Activated CD4-positive, CD25-positive, alpha-beta regulatory T cell treated with anti-CD3 and anti-CD28 coated beads, Interleukin-2, amount 50 U/mL, for 72 hours (primary cell): ENCODE measurements around the gene TMEM108.

Experiments used
- DNase-seq: peaks from one replicate; pipeline ENCODE4 v3.0.0; 2021

The TMEM108 gene

GRCh38 chr3:133238015-133238414 is 199.8 kb downstream of the TMEM108 start:
- DNase-seq: no peak

- DNase-seq: no peak
Observed at GRCh38 chr3:133246119-133246518, 207.9 kb downstream of the TMEM108 start.

GRCh38 chr3:133246773-133247172 is 208.6 kb downstream of the TMEM108 start:
- no peak for DNase-seq

GRCh38 chr3:133248389-133248788 is 210.2 kb downstream of the TMEM108 start:
- DNase-seq: no peak

GRCh38 chr3:133249490-133249889 is 211.3 kb downstream of the TMEM108 start:
- no peak for DNase-seq

GRCh38 chr3:133254151-133254550 is 216.0 kb downstream of the TMEM108 start:
- DNase-seq: no peak

GRCh38 chr3:133254716-133255115 is 216.5 kb downstream of the TMEM108 start:
- DNase-seq: no peak

- DNase-seq: no peak
Observed at GRCh38 chr3:133256787-133257483, 218.7 kb downstream of the TMEM108 start.

- no peak for DNase-seq
Observed at GRCh38 chr3:133258358-133258757, 220.2 kb downstream of the TMEM108 start.

- DNase-seq: no peak
Observed at GRCh38 chr3:133259767-133260166, 221.6 kb downstream of the TMEM108 start.

GRCh38 chr3:133262333-133262732 is 224.1 kb downstream of the TMEM108 start:
- no peak for DNase-seq

GRCh38 chr3:133264920-133265319 is 226.7 kb downstream of the TMEM108 start:
- no peak for DNase-seq

- no peak for DNase-seq
Observed at GRCh38 chr3:133268726-133269134, 230.5 kb downstream of the TMEM108 start.

GRCh38 chr3:133269393-133269792 is 231.2 kb downstream of the TMEM108 start:
- DNase-seq: no peak

GRCh38 chr3:133270631-133271030 is 232.4 kb downstream of the TMEM108 start:
- no peak for DNase-seq

- no peak for DNase-seq
Observed at GRCh38 chr3:133271042-133271441, 232.9 kb downstream of the TMEM108 start.

- DNase-seq: no peak
Observed at GRCh38 chr3:133271539-133271938, 233.3 kb downstream of the TMEM108 start.

- no peak for DNase-seq
Observed at GRCh38 chr3:133273346-133273745, 235.2 kb downstream of the TMEM108 start.

- no peak for DNase-seq
Observed at GRCh38 chr3:133274477-133274876, 236.3 kb downstream of the TMEM108 start.

GRCh38 chr3:133276594-133276993 is 238.4 kb downstream of the TMEM108 start:
- no peak for DNase-seq

GRCh38 chr3:133277813-133278212 is 239.6 kb downstream of the TMEM108 start:
- no peak for DNase-seq

- DNase-seq: no peak
Observed at GRCh38 chr3:133278260-133279043, 240.3 kb downstream of the TMEM108 start.

GRCh38 chr3:133280586-133280985 is 242.4 kb downstream of the TMEM108 start:
- DNase-seq: no peak

- no peak for DNase-seq
Observed at GRCh38 chr3:133282236-133282635, 244.0 kb downstream of the TMEM108 start.
